ENCODE results near the gene ACE. TPM values are rescaled to one million over a fixed set of nuclear protein-coding genes. Genes with fewer than 3 reads are reported as not detected.

Gene ACE
- total RNA-seq, 4 donors from 2014 or later, result 7.5 to 35.3 (median 14.1) TPM

DNA sequence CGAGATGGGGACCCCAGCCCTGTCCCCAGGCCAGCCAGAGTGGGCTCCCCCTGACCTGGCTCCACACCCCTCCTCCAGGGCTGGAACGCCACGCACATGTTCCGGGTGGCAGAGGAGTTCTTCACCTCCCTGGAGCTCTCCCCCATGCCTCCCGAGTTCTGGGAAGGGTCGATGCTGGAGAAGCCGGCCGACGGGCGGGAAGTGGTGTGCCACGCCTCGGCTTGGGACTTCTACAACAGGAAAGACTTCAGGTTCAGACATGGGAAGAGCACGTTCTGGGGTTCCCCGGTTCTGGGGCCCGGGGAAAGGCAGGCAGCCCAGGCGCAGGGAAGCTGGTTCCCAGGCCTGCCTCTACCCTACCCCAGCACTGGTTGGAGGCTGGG, 4.6 kb downstream of the ACE start:
- WGBS, 2 donors, result 83 to 92% methylated on average over 15 of the region's 16 CpGs
- Histone ChIP-seq H3K36me3 (no peaks in the 10 kb centered on the region), H3K27me3 (peaks cover 0 to 25% of the 10 kb centered on the region in 2 donors), H3K27ac (no peak overlapping the region), H3K4me1 (peaks cover 0 to 26% (median 10%) of the 10 kb centered on the region in 4 donors), H3K4me3 (no peak overlapping the region), H3K9me3 (no peaks in the 10 kb centered on the region)
- no peak for DNase-seq (ENCODE audit: low spot score in 2 of 2)
- no peak for TF ChIP-seq POLR2A (IDR thresholded peaks at IDR 0.05)
- no peak for TF ChIP-seq EP300 (IDR thresholded peaks at IDR 0.05)
- TF ChIP-seq, protein P1, sequence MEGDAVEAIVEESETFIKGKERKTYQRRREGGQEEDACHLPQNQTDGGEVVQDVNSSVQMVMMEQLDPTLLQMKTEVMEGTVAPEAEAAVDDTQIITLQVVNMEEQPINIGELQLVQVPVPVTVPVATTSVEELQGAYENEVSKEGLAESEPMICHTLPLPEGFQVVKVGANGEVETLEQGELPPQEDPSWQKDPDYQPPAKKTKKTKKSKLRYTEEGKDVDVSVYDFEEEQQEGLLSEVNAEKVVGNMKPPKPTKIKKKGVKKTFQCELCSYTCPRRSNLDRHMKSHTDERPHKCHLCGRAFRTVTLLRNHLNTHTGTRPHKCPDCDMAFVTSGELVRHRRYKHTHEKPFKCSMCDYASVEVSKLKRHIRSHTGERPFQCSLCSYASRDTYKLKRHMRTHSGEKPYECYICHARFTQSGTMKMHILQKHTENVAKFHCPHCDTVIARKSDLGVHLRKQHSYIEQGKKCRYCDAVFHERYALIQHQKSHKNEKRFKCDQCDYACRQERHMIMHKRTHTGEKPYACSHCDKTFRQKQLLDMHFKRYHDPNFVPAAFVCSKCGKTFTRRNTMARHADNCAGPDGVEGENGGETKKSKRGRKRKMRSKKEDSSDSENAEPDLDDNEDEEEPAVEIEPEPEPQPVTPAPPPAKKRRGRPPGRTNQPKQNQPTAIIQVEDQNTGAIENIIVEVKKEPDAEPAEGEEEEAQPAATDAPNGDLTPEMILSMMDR (IDR thresholded peaks at IDR 0.05), result no peak

GRCh38 chr17:63482509-63482908, 5.6 kb downstream of the ACE start:
- no peaks in the 10 kb centered on the region for H3K9me3 ChIP-seq
- TF ChIP-seq POLR2A (IDR thresholded peaks at IDR 0.05) (no peak), EP300 (IDR thresholded peaks at IDR 0.05) (no peak)
- TF ChIP-seq, protein P1 (IDR thresholded peaks at IDR 0.05), result no peak
- no peaks in the 10 kb centered on the region for H3K36me3 ChIP-seq
- DNase-seq (ENCODE audit: low spot score in 2 of 2), result no peak
- WGBS, 2 donors, result 82 to 84% methylated on average over 12 to 16 of the region's 16 CpGs
- no peak overlapping the region for H3K27ac ChIP-seq
- H3K4me1 ChIP-seq, result peaks cover 0 to 17% (median 7%) of the 10 kb centered on the region in 4 donors
- peaks cover 0 to 17% of the 10 kb centered on the region in 2 donors for H3K27me3 ChIP-seq
- no peak overlapping the region for H3K4me3 ChIP-seq

DNA sequence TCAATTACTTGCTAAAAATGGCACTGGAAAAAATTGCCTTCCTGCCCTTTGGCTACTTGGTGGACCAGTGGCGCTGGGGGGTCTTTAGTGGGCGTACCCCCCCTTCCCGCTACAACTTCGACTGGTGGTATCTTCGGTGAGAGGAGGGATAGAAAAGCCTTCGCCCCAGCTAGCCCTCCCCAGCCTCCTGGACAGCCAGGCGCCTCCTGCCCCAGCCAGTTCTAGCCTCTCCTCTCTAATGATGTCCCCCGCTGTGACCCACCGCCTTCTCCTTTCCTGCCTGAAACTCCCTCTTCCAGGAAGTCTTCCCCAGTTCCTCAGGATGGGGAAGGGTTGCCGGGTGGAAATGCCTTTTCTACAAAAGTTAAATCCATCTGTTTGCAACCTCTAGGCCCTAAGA, 6.2 kb downstream of the ACE start:
- peaks cover 0 to 12% (median 2%) of the 10 kb centered on the region in 4 donors for H3K4me1 ChIP-seq
- 63 to 72% methylated on average over 10 of the region's 10 CpGs for WGBS, 2 donors
- H3K27ac ChIP-seq, result no peak overlapping the region
- TF ChIP-seq, protein P1 (IDR thresholded peaks at IDR 0.05), result no peak
- TF ChIP-seq POLR2A (IDR thresholded peaks at IDR 0.05) (no peak), EP300 (IDR thresholded peaks at IDR 0.05) (no peak)
- no peak overlapping the region for H3K4me3 ChIP-seq
- H3K27me3 ChIP-seq, result peaks cover 0 to 11% of the 10 kb centered on the region in 2 donors
- H3K36me3 ChIP-seq, result no peaks in the 10 kb centered on the region
- no peak for DNase-seq (ENCODE audit: low spot score in 2 of 2)
- H3K9me3 ChIP-seq, result no peaks in the 10 kb centered on the region

GRCh38 chr17:63483655-63484575, 7.1 kb downstream of the ACE start:
- TF ChIP-seq POLR2A (IDR thresholded peaks at IDR 0.05), result no peak
- TF ChIP-seq EP300 (IDR thresholded peaks at IDR 0.05), result no peak
- TF ChIP-seq, protein P1 (IDR thresholded peaks at IDR 0.05), result no peak
- no peak for DNase-seq (ENCODE audit: low spot score in 2 of 2)
- Histone ChIP-seq H3K36me3 (no peaks in the 10 kb centered on the region), H3K27me3 (peaks cover 0 to 4% of the 10 kb centered on the region in 2 donors), H3K9me3 (no peaks in the 10 kb centered on the region), H3K4me3 (no peak overlapping the region), H3K4me1 (peaks cover 0 to 4% (median 0%) of the 10 kb centered on the region in 4 donors), H3K27ac (no peak overlapping the region)
- WGBS, 2 donors, result 91% methylated on average over 9 to 14 of the region's 16 CpGs

- Histone ChIP-seq H3K4me1 (no peaks in the 10 kb centered on the region), H3K4me3 (no peak overlapping the region), H3K27me3 (no peaks in the 10 kb centered on the region), H3K36me3 (no peaks in the 10 kb centered on the region), H3K9me3 (no peaks in the 10 kb centered on the region), H3K27ac (no peak overlapping the region)
- WGBS, 2 donors, result 72 to 73% methylated on average over 10 to 12 of the region's 12 CpGs
- TF ChIP-seq EP300 (IDR thresholded peaks at IDR 0.05) (no peak), POLR2A (IDR thresholded peaks at IDR 0.05) (no peak)
- TF ChIP-seq, protein P1 (IDR thresholded peaks at IDR 0.05), result no peak
- DNase-seq (ENCODE audit: low spot score in 2 of 2), result no peak
Observed at GRCh38 chr17:63486317-63487013, 9.6 kb downstream of the ACE start.
